DMS53 treated with DMSO at 0.1 percent for 48 hours (cell line): Measurements from ENCODE around the gene MAST4.

Experiments used
- DNase-seq: peaks from one replicate; lab custom pipeline; 2025; ENCODE audit not compliant: unreplicated experiment; lab: John Stamatoyannopoulos, UW

Gene MAST4

DNA sequence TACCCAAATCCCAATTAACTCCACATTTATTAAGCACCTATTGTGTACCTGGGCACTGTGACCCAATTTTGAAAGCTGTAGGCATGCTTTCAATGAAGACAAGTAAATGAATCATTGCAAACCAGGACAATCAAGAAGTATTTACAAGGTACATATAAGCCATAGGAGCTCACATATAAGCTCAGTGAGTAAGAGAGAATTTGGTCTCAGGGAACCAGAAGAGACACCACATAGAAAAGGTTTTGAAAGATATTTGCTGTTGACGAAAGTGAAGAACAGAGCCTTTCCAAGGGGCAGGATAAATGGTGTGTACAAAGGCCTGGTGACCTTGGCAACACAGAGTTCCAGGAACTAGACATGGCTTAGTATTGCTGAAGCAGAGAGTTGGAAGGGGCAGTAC, 412.8 kb downstream of the MAST4 start:
- no peak for DNase-seq

- DNase-seq: no peak
These were observed 414.7 kb downstream of the MAST4 start for GRCh38 chr5:67010684-67011409.

DNA sequence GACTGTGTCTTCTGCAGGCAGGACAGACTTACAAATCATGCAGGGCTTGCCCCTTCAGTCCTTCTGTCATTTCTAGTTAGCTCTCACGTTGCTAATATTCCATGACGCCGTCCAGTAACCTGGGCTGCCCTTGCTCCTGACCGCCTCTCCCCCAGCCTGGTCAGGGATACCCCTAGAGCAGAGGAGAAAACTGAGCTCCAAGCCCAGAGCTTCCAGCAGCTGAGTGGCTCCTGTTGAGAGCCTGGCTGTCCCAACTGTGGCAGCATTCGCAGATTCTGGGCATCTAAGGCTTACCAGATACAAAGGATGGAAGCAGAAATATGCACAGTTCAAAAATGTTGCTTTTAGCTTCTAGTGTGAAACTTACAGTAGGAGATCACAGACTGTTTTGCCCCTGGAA, 415.2 kb downstream of the MAST4 start:
- DNase-seq: no peak

DNA sequence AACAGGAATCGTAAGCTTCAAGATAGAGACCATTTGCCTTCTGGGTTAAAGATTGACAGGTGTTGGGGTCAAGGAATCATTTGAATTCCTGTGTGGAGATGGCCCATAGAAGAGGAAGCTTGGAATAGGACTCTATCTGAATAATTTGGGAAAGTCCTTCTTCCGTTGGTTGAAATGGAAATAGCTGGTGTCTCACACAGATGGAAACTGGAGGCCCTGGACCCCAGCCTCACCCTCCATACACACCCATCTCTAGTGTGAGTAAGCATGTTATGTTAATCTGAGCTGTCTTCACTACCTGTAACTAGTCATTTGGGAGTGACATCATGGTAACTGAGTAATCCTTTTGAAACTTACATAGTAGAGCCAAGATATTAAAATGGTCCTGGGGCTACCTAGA, 416.0 kb downstream of the MAST4 start:
- DNase-seq: no peak

DNA sequence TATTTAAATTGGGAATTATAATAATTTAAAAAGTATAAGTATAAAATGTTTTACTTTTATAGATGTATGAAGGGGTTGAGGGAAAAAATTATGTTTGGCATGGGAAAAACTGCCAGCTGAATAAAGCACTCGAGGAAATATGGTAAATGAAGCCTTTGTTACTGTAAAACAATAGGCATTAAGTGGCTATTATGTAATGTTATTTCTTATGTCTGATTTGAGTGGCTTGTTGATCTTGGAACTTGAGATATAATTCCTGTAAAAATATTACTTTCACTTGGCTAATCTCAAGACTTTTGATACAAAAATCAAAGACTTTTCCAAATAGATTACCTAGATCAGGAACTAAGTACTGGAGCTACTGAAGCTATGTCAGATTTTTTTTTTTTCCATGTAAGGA, 417.5 kb downstream of the MAST4 start:
- DNase-seq: no peak

DNA sequence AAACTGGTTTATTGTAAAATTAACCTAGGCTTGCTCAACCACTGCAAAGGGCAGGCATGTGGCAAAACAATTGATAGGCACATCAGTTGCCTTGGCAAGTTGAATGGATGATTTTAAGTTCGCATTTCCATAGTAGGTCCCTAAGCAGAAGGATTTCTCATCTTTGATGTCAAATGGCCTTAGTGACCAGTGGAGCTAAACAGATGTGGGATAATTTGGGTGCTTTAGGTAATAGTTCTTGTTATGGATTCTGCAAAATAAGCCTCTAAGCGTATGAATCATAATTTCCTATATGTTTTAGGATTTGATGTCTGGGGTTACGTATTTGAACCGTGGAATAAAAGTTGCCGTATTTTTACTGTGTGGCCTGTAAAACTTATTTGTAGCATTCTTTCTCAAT, 418.0 kb downstream of the MAST4 start:
- DNase-seq: no peak

DNA sequence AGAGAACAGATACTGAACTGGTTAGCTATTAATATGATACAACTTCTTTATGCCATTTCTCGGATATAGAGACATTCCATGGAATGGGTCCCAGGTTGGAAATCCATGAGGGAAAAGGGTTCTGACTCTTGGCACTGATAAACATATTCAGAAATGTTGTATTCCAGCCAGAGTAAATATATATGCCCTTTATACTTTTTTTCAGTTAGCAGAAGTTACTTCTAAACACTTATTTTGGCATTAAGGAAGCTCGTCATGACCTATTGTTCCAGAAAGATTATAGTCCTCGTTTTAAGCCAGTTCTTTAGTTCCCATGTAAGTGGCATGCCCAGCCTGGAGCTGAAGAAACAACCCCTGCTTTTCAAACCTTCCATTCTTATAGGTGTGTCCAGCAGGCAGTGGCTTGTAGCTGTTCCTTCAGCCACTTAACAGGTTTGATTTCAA, 418.8 kb downstream of the MAST4 start:
- no peak for DNase-seq

DNA sequence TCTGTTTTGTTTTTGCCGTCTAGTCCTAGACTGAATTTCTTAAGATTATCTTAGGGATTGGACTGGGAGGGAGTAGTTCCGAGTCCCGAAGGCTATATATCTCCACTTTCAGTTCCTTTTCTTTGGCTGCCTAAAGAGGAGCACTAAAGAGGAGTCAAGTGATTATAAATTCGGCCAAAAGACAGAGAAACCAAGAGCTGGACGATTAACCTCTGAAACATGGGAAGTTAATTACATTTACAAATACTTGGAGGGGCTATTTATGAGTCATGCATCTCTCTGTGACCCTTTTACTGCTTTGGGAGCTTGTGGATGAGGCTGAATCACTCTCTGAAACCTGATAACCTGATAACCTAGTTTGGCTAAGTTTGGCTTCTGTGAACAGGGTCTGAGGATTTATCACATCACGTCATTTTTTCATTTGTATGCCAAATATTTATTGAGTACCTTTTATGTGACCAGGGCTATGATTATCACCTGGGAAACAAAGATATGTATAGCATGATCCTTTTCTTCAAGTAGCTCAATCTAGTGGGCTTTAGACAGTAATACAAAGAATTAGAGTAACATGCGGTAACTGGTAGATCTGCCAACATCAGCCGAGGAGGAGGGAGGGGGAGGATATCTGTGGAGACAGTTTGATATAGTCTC, 419.5 kb downstream of the MAST4 start:
- no peak for DNase-seq

GRCh38 chr5:67019065-67019845, 423.1 kb downstream of the MAST4 start:
- no peak for DNase-seq

GRCh38 chr5:67020096-67020615, 424.0 kb downstream of the MAST4 start:
- DNase-seq: no peak

GRCh38 chr5:67021031-67021430, 424.8 kb downstream of the MAST4 start:
- no peak for DNase-seq

GRCh38 chr5:67021521-67021920, 425.3 kb downstream of the MAST4 start:
- DNase-seq: no peak

DNA sequence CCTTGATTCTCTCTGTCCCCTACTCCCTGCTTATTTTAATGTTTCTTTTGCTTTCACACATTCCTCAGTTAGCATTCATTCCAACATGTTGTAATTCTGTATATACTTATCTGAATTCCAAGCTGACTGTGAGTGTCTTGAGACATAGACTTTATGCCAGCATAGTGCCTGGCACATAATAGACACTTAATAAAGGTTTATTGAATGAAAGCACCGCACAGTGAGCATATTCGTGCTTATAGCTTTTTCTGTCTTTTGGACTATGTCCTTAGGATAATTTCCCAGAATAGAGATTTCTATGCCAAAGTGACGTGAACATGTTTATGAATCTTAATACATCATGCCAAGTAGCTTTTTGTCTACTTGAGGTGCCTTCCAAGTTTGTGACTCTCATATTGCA, 425.8 kb downstream of the MAST4 start:
- DNase-seq: no peak

DNA sequence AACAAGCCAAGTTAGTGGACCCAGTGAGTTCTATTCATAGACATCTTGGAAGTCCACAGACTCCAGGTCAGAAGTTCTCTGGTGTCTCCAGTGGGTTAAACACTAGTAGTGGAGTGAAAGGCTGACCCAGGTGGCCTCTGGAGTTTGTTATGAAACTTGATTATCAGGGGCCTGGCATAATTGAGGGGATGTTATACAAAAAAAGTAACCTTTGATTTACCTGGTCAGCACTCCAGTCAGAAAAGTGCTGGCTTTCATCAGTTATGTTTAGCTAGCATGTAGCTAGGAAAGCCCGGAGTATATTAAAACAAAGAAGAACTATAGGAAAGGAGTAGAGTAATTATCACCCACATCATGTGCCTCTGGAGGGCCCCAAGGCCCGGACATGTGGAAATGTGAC, 429.3 kb downstream of the MAST4 start:
- no peak for DNase-seq

- no peak for DNase-seq
These were observed 430.1 kb downstream of the MAST4 start for GRCh38 chr5:67026278-67026677.

GRCh38 chr5:67027171-67027570, 431.0 kb downstream of the MAST4 start:
- no peak for DNase-seq

DNA sequence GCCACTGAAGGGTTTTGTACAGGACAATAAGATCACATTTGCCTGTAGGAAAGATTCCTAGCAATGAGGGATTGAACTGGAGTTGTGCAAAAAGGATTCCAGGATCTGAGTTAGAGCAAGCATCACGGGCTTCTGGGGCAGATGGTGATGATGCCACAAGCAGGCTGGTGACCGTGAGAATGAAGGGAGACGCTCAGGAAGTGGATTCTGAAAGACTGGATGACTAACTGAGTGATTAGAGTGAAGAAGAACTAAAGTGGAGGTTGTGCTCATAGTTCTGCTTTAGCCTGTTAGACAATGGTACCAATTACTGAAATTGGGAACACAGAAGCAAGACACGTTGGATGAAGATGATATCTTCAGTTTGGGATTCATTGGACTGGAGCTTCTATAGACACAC, 432.2 kb downstream of the MAST4 start:
- no peak for DNase-seq

GRCh38 chr5:67028941-67029340, 432.7 kb downstream of the MAST4 start:
- no peak for DNase-seq

GRCh38 chr5:67029481-67029880, 433.3 kb downstream of the MAST4 start:
- no peak for DNase-seq

GRCh38 chr5:67030289-67031056, 434.3 kb downstream of the MAST4 start:
- no peak for DNase-seq

DNA sequence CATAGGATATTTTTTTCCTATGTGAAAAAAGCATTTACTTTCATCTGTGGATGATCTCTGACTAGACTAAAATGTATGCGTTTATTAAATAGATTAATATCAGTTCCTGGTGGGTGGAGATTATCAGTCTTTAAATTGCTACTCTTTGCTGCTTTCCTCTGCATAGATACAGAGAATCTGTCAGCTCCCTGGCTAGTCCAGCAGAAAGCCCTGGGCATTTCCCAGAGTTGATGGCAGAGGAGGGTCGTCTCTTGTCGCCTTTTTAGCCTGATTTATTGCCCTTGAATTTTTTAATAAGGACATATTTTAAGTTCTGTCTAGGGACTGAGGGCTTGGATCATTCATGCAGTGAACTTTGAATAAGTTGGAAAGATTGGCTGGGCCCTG, 434.9 kb downstream of the MAST4 start:
- DNase-seq: no peak
